HepG2 (cell line): Measurements from ENCODE around the gene KRTAP12-1.

ENCODE experiments used
- ARNT ChIP-seq: fragments of 450-650 bp; IDR thresholded peaks from 2 replicates; pipeline ENCODE4 v1.6.1; 2017
- ATF7-NPFF ChIP-seq: sonication (generic); formaldehyde crosslinking; IDR thresholded peaks from 2 replicates; pipeline ENCODE4 v1.8.1; 2023; ENCODE audit warnings: mild to moderate bottlenecking, low read depth, missing genetic modification reagents, moderate library complexity
- CC2D1A ChIP-seq: sonication (generic); formaldehyde crosslinking; IDR thresholded peaks from 2 replicates; pipeline ENCODE4 v1.8.1; 2023; ENCODE audit warnings: mild to moderate bottlenecking, missing genetic modification reagents
- CTCF ChIP-seq: sonication (generic); formaldehyde crosslinking; IDR thresholded peaks from 2 replicates; pipeline ENCODE4 v1.5.0; 2020; ENCODE audit warnings: mild to moderate bottlenecking, missing genetic modification reagents, moderate library complexity
- EHMT2 ChIP-seq: fragments of 200-600 bp; sonication (generic); IDR thresholded peaks from 2 replicates; pipeline ENCODE4 v1.7.0; 2017; ENCODE audit warnings: antibody characterized with exemption, low read depth, low read length, borderline replicate concordance
- ELF3 ChIP-seq: IDR thresholded peaks from 2 replicates; pipeline ENCODE4 v1.6.1; 2016; ENCODE audit warnings: missing genetic modification reagents, missing compliant biosample characterization
- EP300 ChIP-seq, 3 experiments: sonication (generic) in 1 of 3; formaldehyde crosslinking in 1 of 3; IDR thresholded peaks; 2 replicates each; pipeline versions ENCODE4 v1.5.1 to v1.6.1; 2011 to 2020; ENCODE audit warnings: low read depth in 2 of 3, low read length in 2 of 3, borderline replicate concordance in 1 of 3, improper control_type of control experiment in 1 of 3, mild to moderate bottlenecking in 1 of 3, missing genetic modification reagents in 1 of 3, moderate library complexity in 1 of 3
- ETV5 ChIP-seq: IDR thresholded peaks from 2 replicates; pipeline ENCODE4 v1.6.1; 2018; ENCODE audit warnings: missing biosample characterization, missing genetic modification reagents, inconsistent platforms, borderline replicate concordance
- FOXA1 ChIP-seq, 2 experiments: fragments of 450-650 bp in 1 of 2; sonication (generic) in 1 of 2; formaldehyde crosslinking in 1 of 2; IDR thresholded peaks; 2 replicates each; pipeline versions ENCODE4 v1.4.0 to v1.6.1; 2016 to 2020; ENCODE audit warnings: missing genetic modification reagents in 1 of 2
- FOXK2 ChIP-seq: fragments of 450-650 bp; IDR thresholded peaks from 2 replicates; pipeline ENCODE4 v1.6.1; 2016
- POLR2A ChIP-seq, 2 experiments: IDR thresholded peaks; 2 replicates each; pipeline ENCODE4 v1.6.1; 2011; ENCODE audit warnings: low read depth in 2 of 2, low read length in 2 of 2, mild to moderate bottlenecking in 1 of 2, moderate library complexity in 1 of 2; ENCODE audit not compliant: insufficient read depth in 1 of 2
- TBP ChIP-seq: sonication (generic); formaldehyde crosslinking; IDR thresholded peaks from 2 replicates; pipeline ENCODE4 v1.5.0; 2020; ENCODE audit warnings: missing genetic modification reagents

- TF ChIP-seq CC2D1A (no peak), EP300 (IDR thresholded peaks at IDR 0.05; ENCODE audit: low read depth in 2 of 2, low read length in 2 of 2) (no peak), EP300 (CRISPR knock-in tag; IDR thresholded peaks at IDR 0.05; ENCODE audit: borderline replicate concordance) (no peak), POLR2A (IDR thresholded peaks at IDR 0.05; ENCODE audit: insufficient read depth in 1 of 2, low read depth in 2 of 2, low read length in 2 of 2) (no peak), ATF7-NPFF (no peak), ELF3 (CRISPR knock-in tag) (no peak), TBP (CRISPR knock-in tag) (no peak), CTCF (no peak), FOXA1 (IDR thresholded peaks at IDR 0.05) (no peak), FOXA1 (CRISPR knock-in tag; IDR thresholded peaks at IDR 0.05) (no peak), FOXK2 (no peak), EHMT2 (no peak), ETV5 (no peak), ARNT (no peak)
Measured at GRCh38 chr21:44727321-44727720, 45.4 kb upstream of the KRTAP12-1 start.
